GM19468 (cell line): ENCODE results near the gene CHST12.
"Not testable (repeated sequence)": the region's sequence is repeated elsewhere in the genome, so short reads cannot be mapped to it uniquely, and the experiment has no call there.

Experiments used
- ATAC-seq: cut with Tn5 transposase; IDR thresholded peaks from one replicate; pipeline ENCODE4 v1.9.1; 2021; ENCODE audit warnings: mild to moderate bottlenecking, moderate library complexity, moderate number of reproducible peaks; ENCODE audit not compliant: unreplicated experiment; ENCODE audit errors: extremely low read depth

CHST12 gene

GRCh38 chr7:2376351-2377154, 26.9 kb upstream of the CHST12 start:
- no peak for ATAC-seq

DNA sequence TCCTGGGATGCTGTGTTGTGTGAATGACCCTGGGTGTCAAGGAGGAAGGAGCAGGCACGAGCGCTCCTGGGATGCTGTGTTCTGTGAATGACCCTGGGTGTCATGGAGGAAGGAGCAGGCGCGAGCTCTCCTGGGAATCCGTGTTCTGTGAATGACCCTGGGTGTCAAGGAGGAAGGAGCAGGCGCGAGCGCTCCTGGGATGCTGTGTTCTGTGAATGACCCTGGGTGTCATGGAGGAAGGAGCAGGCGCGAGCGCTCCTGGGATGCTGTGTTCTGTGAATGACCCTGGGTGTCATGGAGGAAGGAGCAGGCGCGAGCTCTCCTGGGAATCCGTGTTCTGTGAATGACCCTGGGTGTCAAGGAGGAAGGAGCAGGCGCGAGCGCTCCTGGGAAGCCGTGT, 25.9 kb upstream of the CHST12 start:
- not testable (repeated sequence) for ATAC-seq

DNA sequence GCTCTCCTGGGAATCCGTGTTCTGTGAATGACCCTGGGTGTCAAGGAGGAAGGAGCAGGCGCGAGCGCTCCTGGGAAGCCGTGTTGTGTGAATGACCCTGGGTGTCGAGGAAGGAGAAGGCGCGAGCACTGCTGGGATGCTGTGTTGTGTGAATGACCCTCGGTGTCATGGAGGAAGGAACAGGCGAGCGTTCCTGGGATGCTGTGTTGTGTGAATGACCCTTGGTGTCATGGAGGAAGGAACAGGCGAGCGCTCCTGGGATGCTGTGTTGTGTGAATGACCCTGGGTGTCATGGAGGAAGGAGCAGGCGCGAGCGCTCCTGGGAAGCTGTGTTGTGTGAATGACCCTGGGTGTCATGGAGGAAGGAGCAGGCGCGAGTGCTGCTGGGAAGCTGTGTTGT, 25.3 kb upstream of the CHST12 start:
- ATAC-seq = not testable (repeated sequence)

DNA sequence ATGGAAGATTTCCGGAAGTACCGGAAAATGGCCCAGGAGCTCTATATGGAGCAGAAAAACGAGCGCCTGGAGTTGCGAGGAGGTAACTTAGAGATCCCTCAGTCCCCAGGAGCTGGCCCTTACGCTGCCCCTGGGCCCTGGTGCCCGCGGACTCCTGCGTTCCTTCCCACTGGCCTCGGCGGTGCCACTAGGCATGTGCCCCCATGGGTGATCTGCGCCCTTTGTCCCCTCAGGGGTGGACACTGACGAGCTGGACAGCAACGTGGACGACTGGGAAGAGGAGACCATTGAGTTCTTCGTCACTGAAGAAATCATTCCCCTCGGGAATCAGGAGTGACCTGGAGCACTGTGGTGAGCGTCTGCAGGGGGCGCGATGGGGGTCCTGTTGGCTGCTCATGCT, 24.2 kb upstream of the CHST12 start:
- ATAC-seq = no peak

DNA sequence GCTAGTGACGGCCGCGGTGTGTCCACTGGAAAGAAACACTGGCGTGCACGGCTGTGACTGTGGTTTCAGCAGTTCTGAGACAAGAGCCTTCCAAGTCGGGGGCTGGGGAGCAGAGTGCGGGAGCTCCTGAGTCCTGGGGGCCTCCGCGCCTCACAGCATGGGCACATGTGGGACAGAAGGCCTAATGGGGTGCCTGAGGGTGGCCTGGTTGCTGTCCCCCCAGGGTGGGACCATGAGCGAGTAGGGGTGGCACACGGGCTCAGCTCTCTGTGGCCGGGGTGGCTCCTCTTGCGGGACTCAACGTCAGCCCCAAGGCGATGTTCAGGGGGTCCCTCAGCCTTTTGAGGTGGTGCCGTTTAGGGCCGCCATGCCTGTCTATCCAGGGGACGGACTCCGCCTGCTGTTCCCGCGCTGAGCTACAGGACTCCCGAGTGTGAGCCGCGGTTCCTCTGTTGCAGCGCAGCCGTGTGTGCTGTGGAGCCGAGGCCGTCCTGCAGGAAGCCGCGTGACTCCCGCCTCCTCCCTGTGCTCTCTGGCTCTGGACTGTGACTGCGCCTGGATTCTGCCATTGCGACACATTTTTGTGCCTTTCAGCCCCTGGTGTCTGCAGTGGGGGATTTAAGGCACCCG, 23.5 kb upstream of the CHST12 start:
- no peak for ATAC-seq

DNA sequence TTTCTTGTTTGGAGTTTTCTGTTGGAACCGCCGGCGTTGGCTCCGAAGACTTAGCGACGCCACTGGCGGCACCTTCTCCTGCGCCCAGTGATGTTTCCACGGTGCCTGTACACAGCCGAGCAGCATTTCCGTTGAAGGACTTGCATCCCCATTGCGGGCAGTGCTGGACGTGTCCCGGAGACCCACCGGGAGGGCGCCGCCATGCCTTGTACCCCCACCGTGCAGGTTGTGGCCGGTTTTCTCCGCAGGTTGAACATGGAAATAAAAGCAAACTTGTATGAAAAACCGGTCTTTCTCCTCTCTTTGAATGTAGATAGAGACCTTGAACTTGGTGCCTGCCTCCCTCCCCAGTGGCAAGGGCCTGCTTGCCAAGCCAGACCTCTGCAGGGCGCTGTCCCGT, 22.9 kb upstream of the CHST12 start:
- ATAC-seq = no peak

GRCh38 chr7:2381227-2381626, 22.2 kb upstream of the CHST12 start:
- no peak for ATAC-seq

DNA sequence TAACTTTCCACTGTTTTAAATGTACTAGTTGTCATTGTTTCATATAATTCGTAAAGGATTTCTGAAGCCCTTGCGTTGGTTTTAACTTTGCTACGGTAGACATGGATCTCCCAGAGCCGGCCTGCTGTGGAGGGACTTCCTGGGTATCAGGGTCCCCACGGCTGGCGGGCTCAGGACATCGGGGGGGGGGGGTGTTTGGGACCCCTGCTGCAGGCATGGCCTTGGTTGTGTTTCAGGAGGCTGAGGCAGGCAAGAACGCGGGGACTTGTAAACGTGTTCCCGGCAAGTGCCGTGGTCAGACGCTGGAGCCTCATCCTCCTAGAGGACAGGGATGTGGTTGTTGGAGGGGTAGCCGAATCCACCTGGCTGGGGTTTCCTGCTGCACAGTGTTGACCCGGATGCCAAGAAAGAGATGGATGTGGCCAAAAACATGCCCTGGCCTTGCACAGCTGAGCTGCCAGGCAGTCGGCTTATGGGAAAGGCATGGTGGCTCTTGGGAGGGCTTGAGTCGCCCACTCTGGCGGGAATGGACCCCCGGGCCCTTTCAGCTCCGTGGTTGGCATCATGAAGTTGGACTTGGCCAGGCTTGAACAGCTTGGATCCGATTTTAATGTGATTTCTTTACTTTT, 21.4 kb upstream of the CHST12 start:
- no peak for ATAC-seq

GRCh38 chr7:2383543-2384274, 19.7 kb upstream of the CHST12 start:
- ATAC-seq = no peak

GRCh38 chr7:2384354-2385243, 18.8 kb upstream of the CHST12 start:
- no peak for ATAC-seq

DNA sequence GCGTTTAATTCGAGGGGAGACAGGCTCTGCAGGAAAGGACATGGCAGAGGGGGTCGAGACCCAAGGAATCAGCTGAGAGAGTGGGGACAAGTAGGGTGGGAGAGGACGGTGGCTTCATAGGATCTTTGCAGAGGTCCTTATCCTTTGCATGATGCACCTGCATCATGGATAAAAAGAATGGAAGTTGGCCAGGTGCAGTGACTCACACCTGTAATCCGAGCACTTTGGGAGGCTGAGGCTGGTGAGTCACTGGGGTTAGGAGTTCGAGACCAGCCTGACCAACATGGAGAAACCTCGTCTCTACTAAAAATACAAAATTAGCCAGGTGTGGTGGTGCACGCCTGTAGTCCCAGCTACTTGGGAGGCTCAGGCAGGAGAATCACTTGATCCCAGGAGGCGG, 17.3 kb upstream of the CHST12 start:
- not testable (repeated sequence) for ATAC-seq

DNA sequence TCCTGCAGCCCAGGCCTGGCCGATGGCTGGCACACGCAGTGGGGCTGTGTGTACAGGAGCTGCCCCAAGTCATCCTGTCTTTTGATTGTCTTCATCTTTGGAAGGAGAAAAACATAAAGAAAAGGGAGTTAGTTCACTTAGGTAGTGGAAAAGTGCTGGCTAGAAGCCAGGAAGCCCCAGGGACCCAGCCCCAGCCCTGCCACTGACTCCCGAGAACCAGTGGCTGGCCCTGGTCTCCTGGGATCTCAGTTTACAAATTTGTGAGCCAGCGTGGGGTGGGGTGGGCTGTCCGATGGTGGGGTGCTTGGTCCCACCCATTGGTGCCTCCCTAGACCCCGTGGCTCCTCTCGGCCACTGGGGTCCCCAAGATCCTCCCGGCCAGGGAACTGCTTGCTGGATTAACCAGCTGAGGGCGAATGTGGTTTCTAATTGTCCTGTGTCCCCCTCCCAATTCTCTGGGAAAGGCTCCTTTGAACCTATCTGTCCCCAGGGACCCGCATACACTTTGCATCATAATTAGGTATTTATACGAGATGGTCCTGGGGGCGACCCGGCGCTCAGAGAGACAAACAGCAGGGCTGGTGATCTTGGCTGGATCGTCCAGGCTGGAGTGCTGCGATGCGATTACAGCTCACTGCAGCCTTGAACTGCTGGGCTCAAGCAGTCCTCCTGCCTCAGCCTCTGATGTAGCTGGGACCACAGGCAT, 16.3 kb upstream of the CHST12 start:
- ATAC-seq = no peak

GRCh38 chr7:2387897-2388636, 15.3 kb upstream of the CHST12 start:
- ATAC-seq = no peak

- no peak for ATAC-seq
These were observed 14.8 kb upstream of the CHST12 start for GRCh38 chr7:2388637-2388954.

DNA sequence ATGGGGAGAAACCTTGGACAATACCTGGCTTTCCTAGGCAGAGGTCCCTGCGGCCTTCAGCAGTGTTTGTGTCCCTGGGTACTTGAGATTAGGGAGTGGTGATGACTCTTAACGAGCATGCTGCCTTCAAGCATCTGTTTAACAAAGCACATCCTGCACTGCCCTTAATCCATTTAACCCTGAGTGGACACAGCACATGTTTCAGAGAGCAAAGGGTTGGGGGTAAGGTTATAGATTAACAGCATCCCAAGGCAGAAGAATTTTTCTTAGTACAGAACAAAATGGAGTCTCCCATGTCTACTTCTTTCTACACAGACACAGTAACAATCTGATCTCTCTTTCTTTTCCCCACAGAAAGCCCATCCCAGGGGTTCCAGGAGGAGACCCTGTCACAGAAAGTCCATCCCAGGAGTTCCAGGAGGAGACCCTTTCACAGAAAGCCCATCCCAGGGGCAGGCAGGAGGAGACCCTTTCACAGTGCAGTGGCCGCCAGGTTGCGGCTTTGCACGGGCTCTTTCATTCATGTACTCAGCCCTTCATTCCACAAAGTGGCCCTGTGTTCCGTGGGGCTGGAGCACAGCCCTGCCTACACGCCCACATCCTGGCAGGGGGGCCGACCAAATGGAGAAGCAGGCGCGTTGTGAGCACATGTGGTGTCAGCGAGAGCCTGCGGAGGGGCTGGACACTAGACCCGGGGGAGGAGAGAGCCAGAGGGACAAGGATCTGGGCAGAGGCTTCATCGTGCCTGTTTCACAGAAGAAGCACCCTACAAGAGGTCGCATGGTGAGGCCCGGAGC, 13.2 kb upstream of the CHST12 start:
- not testable (repeated sequence) for ATAC-seq

DNA sequence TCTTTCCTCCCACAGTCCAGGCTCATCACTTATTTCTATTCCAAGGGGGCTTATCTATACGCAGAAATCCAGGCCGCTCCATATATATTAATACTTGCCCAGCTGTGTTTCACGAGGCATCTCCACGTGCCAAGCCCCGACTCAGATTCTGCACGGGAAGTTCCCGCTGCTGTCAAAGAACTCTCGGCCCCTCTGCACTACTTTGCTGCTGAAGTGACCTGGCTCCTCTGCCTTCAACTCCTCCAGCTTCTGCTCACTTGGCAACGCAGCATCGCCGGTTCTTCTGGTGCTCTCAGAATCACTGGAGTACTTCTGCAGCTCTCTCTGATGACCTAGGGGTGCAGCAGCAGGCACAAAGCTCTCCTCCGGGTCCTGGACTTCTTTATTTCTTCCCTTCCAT, 9.7 kb upstream of the CHST12 start:
- ATAC-seq = no peak

DNA sequence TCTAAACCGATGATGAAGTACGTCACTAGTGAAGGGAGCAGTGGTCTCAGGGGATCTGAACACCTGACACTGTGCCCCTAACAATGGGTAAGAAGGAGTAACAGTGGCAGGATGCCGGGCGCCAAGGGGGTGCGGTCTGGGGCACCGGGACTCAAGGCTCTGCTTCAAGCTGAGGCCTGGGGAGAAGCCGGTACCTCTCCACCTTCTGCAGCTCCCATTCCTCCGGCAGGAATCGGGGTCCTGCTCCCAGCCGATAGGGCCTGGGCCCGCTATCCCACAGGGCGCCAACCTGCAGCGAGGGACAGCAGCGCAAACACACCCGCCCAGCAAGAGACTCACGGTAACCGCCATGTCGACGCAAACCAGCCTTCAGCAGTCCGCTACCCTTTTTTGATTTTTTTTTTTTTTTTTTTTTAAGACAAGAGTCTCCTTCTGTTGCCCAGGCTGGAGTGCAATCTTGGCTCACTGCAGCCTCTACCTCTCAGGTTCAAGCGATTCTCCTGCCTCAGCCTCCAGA, 8.8 kb upstream of the CHST12 start:
- no peak for ATAC-seq

DNA sequence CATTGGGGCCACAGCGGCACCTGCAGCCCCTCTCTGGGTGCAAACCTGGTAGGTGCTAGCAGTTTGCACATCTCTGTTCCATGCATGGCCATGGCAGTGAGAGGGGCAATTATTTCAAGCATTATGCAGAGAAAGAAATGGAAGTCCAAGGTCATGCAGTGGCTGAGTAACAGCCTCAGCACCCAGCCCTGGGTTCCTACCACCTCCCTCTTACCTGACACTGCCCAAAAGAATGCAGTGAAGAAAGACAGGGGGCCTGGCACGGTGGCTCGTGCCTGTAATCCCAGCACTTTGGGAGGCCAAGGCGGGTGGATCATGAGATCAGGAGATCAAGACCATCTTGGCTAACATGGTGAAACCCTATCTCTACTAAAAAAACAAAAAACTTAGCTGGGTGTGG, 4.9 kb upstream of the CHST12 start:
- ATAC-seq = no peak
